Measurements from ENCODE around the gene ZDHHC3.

DNA sequence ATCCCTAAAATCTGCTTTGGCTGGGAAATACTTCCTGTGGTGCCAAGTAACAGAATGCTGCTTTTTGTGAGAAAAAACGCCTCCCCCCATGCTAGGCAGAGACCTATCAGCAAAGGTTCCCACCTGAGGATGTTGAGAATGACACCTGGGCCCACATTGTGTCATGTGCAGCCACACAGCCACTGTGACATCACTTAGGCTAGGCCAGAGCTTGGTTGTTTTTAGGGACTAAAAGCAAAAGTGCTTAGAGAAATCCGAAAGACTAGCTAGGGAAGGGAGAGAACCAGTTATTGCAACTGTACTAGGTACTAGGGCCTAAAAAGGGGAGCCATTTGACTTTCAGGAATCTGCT is 6.2 kb downstream of the ZDHHC3 start:
- TF ChIP-seq NFIC (IDR thresholded peaks at IDR 0.05) = no peak
- TF ChIP-seq RAD21 (IDR thresholded peaks at IDR 0.05; ENCODE audit: low read depth) = no peak
- TF ChIP-seq EP300 (IDR thresholded peaks at IDR 0.05; ENCODE audit: borderline replicate concordance) = no peak
- TF ChIP-seq CEBPB (IDR thresholded peaks at IDR 0.05) = no peak
- TF ChIP-seq, protein P1, sequence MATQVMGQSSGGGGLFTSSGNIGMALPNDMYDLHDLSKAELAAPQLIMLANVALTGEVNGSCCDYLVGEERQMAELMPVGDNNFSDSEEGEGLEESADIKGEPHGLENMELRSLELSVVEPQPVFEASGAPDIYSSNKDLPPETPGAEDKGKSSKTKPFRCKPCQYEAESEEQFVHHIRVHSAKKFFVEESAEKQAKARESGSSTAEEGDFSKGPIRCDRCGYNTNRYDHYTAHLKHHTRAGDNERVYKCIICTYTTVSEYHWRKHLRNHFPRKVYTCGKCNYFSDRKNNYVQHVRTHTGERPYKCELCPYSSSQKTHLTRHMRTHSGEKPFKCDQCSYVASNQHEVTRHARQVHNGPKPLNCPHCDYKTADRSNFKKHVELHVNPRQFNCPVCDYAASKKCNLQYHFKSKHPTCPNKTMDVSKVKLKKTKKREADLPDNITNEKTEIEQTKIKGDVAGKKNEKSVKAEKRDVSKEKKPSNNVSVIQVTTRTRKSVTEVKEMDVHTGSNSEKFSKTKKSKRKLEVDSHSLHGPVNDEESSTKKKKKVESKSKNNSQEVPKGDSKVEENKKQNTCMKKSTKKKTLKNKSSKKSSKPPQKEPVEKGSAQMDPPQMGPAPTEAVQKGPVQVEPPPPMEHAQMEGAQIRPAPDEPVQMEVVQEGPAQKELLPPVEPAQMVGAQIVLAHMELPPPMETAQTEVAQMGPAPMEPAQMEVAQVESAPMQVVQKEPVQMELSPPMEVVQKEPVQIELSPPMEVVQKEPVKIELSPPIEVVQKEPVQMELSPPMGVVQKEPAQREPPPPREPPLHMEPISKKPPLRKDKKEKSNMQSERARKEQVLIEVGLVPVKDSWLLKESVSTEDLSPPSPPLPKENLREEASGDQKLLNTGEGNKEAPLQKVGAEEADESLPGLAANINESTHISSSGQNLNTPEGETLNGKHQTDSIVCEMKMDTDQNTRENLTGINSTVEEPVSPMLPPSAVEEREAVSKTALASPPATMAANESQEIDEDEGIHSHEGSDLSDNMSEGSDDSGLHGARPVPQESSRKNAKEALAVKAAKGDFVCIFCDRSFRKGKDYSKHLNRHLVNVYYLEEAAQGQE (IDR thresholded peaks at IDR 0.05; ENCODE audit: low read depth) = no peak
- TF ChIP-seq EGR1 (IDR thresholded peaks at IDR 0.05) = no peak
- no peak for TF ChIP-seq YY1 (IDR thresholded peaks at IDR 0.05; ENCODE audit: low read depth)
- TF ChIP-seq TCF12 (IDR thresholded peaks at IDR 0.05; ENCODE audit: low read depth) = no peak
- TF ChIP-seq TAF1 (IDR thresholded peaks at IDR 0.05; ENCODE audit: low read depth) = no peak
- TF ChIP-seq, protein P2, sequence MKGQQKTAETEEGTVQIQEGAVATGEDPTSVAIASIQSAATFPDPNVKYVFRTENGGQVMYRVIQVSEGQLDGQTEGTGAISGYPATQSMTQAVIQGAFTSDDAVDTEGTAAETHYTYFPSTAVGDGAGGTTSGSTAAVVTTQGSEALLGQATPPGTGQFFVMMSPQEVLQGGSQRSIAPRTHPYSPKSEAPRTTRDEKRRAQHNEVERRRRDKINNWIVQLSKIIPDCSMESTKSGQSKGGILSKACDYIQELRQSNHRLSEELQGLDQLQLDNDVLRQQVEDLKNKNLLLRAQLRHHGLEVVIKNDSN (IDR thresholded peaks at IDR 0.05) = no peak
- TF ChIP-seq ZBTB7A (IDR thresholded peaks at IDR 0.05; ENCODE audit: low read depth) = no peak

Data from Ishikawa (cell line).